HepG2 (cell line): ENCODE measurements around the gene EOMES. TPM values are rescaled to one million over a fixed set of nuclear protein-coding genes. Genes with fewer than 3 reads are reported as not detected.

Experiments used
- AKNA ChIP-seq: sonication (generic); formaldehyde crosslinking; IDR thresholded peaks from 2 replicates; pipeline ENCODE4 v1.4.0; 2020; ENCODE audit warnings: missing genetic modification reagents, borderline replicate concordance
- FOSL2 ChIP-seq: sonication (generic); formaldehyde crosslinking; IDR thresholded peaks from 2 replicates; pipeline ENCODE4 v1.4.0; 2020; ENCODE audit warnings: missing genetic modification reagents
- KLF15 ChIP-seq: sonication (generic); formaldehyde crosslinking; IDR thresholded peaks from 2 replicates; pipeline ENCODE4 v1.8.1; 2023; ENCODE audit warnings: borderline replicate concordance, mild to moderate bottlenecking, inconsistent platforms, missing genetic modification reagents, mixed read lengths
- NFIC ChIP-seq: IDR thresholded peaks from 2 replicates; pipeline ENCODE4 v1.6.1; 2012; ENCODE audit warnings: mild to moderate bottlenecking, low read length, inconsistent platforms
- NR2F6 ChIP-seq, 2 experiments: IDR thresholded peaks; 2 replicates each; pipeline ENCODE4 v1.6.1; 2016; ENCODE audit warnings: antibody characterized with exemption in 1 of 2, mild to moderate bottlenecking in 1 of 2
- PHF20 ChIP-seq: sonication (generic); formaldehyde crosslinking; IDR thresholded peaks from 2 replicates; pipeline ENCODE4 v1.5.0; 2020; ENCODE audit warnings: mild to moderate bottlenecking, missing genetic modification reagents
- PRMT3 ChIP-seq: sonication (generic); formaldehyde crosslinking; IDR thresholded peaks from 2 replicates; pipeline ENCODE4 v1.8.1; 2022; ENCODE audit warnings: low read depth, mild to moderate bottlenecking, moderate library complexity, missing genetic modification reagents, borderline replicate concordance
- TFE3 ChIP-seq: IDR thresholded peaks from 2 replicates; pipeline ENCODE4 v1.6.1; 2016
- ZSCAN22 ChIP-seq: sonication (generic); formaldehyde crosslinking; IDR thresholded peaks from 2 replicates; pipeline ENCODE4 v1.4.0; 2020; ENCODE audit warnings: mild to moderate bottlenecking, missing genetic modification reagents
- polyA plus RNA-seq, 8 experiments: library from polyadenylated mRNA; depleted of rRNA in 3 of 8; stranded (reverse) in 7 of 8; unstranded in 1 of 8; fragments of >200 nt; fragmentation: Illumina TruSeq in 4 of 8; extraction: Trizol in 4 of 8; gene quantifications; 2 replicates each; pipeline versions ENCODE4 v1.2.1 to v1.2.3, GENCODE V29; 2011 to 2016; ENCODE audit warnings: low read depth in 4 of 8, missing spikeins in 1 of 8, mixed read lengths in 1 of 8; ENCODE audit not compliant: insufficient read depth in 1 of 8
- total RNA-seq, 5 experiments: library from RNA; depleted of rRNA; stranded (reverse); fragments of >200 nt; fragmentation: Illumina TruSeq; extraction: Trizol; gene quantifications; 2 replicates each; pipeline ENCODE4 v1.2.3, GENCODE V29; 2016; ENCODE audit warnings: low read depth in 1 of 5
- TF ChIP-seq, protein P1 (sequence below): sonication (generic); formaldehyde crosslinking; conservative IDR thresholded peaks from 2 replicates; pipeline ENCODE4 v1.4.0; 2020; ENCODE audit warnings: mild to moderate bottlenecking, missing genetic modification reagents, moderate library complexity
- TF ChIP-seq, protein P2 (sequence below): sonication (generic); formaldehyde crosslinking; IDR thresholded peaks from 2 replicates; pipeline ENCODE4 v1.8.0; 2022; ENCODE audit warnings: missing genetic modification reagents, mild to moderate bottlenecking, inconsistent platforms, borderline replicate concordance
- TF ChIP-seq, protein P3 (sequence below): sonication (generic); formaldehyde crosslinking; IDR thresholded peaks from 2 replicates; pipeline ENCODE4 v1.9.0; 2022; ENCODE audit warnings: missing genetic modification reagents, mild to moderate bottlenecking, borderline replicate concordance

EOMES gene
- total and polyA plus RNA-seq, 2 of the 13 experiments (the other 11 are each of a cell fraction or from before 2014, with no cell fraction given) = 0.11 to 0.12 TPM

GRCh38 chr3:27680517-27681246, 41.4 kb downstream of the EOMES start (continued):
- TF ChIP-seq, protein P1, sequence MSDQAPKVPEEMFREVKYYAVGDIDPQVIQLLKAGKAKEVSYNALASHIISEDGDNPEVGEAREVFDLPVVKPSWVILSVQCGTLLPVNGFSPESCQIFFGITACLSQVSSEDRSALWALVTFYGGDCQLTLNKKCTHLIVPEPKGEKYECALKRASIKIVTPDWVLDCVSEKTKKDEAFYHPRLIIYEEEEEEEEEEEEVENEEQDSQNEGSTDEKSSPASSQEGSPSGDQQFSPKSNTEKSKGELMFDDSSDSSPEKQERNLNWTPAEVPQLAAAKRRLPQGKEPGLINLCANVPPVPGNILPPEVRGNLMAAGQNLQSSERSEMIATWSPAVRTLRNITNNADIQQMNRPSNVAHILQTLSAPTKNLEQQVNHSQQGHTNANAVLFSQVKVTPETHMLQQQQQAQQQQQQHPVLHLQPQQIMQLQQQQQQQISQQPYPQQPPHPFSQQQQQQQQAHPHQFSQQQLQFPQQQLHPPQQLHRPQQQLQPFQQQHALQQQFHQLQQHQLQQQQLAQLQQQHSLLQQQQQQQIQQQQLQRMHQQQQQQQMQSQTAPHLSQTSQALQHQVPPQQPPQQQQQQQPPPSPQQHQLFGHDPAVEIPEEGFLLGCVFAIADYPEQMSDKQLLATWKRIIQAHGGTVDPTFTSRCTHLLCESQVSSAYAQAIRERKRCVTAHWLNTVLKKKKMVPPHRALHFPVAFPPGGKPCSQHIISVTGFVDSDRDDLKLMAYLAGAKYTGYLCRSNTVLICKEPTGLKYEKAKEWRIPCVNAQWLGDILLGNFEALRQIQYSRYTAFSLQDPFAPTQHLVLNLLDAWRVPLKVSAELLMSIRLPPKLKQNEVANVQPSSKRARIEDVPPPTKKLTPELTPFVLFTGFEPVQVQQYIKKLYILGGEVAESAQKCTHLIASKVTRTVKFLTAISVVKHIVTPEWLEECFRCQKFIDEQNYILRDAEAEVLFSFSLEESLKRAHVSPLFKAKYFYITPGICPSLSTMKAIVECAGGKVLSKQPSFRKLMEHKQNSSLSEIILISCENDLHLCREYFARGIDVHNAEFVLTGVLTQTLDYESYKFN (CRISPR knock-in tag) = peak; percentile 23; the same call in 1 of the 2 replicates
- TF ChIP-seq AKNA (CRISPR knock-in tag) (no peak), NFIC (no peak), KLF15 (no peak), NR2F6 (IDR thresholded peaks at IDR 0.05) (no peak), NR2F6 (CRISPR knock-in tag; IDR thresholded peaks at IDR 0.05) (no peak), PRMT3 (no peak), ZSCAN22 (CRISPR knock-in tag) (no peak), FOSL2 (CRISPR knock-in tag) (no peak; the same call in 1 of the 2 replicates), PHF20 (CRISPR knock-in tag) (no peak), TFE3 (CRISPR knock-in tag) (0 out of 2 replicates have a peak, but pooled peaks have one; percentile 37)
- TF ChIP-seq, protein P2, sequence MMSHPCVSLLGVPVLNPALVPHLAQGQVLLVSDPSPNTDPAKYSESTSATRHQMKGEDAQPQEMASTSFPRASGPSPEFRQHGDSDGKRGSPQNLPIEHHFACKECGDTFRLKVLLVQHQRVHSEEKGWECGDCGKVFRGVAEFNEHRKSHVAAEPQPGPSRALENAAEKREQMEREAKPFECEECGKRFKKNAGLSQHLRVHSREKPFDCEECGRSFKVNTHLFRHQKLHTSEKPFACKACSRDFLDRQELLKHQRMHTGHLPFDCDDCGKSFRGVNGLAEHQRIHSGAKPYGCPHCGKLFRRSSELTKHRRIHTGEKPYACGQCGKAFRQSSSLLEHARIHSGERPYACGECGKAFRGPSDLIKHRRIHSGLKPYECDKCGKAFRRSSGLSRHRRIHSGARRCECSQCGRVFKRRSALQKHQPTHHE = no peak; the same call in 1 of the 2 replicates
- TF ChIP-seq, protein P3, sequence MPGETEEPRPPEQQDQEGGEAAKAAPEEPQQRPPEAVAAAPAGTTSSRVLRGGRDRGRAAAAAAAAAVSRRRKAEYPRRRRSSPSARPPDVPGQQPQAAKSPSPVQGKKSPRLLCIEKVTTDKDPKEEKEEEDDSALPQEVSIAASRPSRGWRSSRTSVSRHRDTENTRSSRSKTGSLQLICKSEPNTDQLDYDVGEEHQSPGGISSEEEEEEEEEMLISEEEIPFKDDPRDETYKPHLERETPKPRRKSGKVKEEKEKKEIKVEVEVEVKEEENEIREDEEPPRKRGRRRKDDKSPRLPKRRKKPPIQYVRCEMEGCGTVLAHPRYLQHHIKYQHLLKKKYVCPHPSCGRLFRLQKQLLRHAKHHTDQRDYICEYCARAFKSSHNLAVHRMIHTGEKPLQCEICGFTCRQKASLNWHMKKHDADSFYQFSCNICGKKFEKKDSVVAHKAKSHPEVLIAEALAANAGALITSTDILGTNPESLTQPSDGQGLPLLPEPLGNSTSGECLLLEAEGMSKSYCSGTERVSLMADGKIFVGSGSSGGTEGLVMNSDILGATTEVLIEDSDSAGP (CRISPR knock-in tag) = peak; percentile 48; the same call in 1 of the 2 replicates
